Gastrocnemius medialis (tissue), 4 donors: ENCODE measurements around the gene OR52W1. TPM values are rescaled to one million over a fixed set of nuclear protein-coding genes. Genes with fewer than 3 reads are reported as not detected.
"Not testable (repeated sequence)": the region's sequence is repeated elsewhere in the genome, so short reads cannot be mapped to it uniquely, and the experiment has no call there.

ENCODE experiments used
- ATAC-seq, 2 donors: fragments of 150-250 bp; one replicate each; pipeline ENCODE4 v1.9.1; 2016
- DNase-seq, 2 donors: peaks; one replicate each; pipeline ENCODE4 v3.0.0-alpha.2; 2019
- H3K27ac ChIP-seq, 4 donors: fragments of 200-600 bp; sonication (generic); 1 replicate in 1 of 4; 2 replicates in 3 of 4; pipeline ENCODE4 v1.5.1; 2016 to 2018; ENCODE audit warnings: mild to moderate bottlenecking in 2 of 4, moderate library complexity in 1 of 4
- H3K27me3 ChIP-seq, 3 donors: fragments of 200-600 bp; sonication (generic) in 2 of 3; 1 replicate in 1 of 3; 2 replicates in 2 of 3; pipeline versions ENCODE4 v1.5.1 to v1.6.0; 2016 to 2019; ENCODE audit warnings: mild to moderate bottlenecking in 1 of 3, moderate library complexity in 1 of 3
- H3K36me3 ChIP-seq, 2 donors: fragments of 200-600 bp; sonication (generic) in 1 of 2; one replicate each; pipeline ENCODE4 v1.5.1; 2017 to 2018
- H3K4me1 ChIP-seq, 2 donors: fragments of 200-600 bp; sonication (generic) in 1 of 2; one replicate each; pipeline ENCODE4 v1.5.1; 2016 to 2017; ENCODE audit warnings: mild to moderate bottlenecking in 2 of 2
- H3K4me3 ChIP-seq, 4 donors: fragments of 200-600 bp; sonication (generic) in 3 of 4; 1 replicate in 1 of 4; 2 replicates in 3 of 4; pipeline ENCODE4 v1.5.1; 2016 to 2019; ENCODE audit warnings: mild to moderate bottlenecking in 2 of 4
- H3K9me3 ChIP-seq, 3 donors: fragments of 200-600 bp; sonication (generic) in 2 of 3; 1 replicate in 1 of 3; 2 replicates in 2 of 3; pipeline ENCODE4 v1.5.1; 2016 to 2019
- POLR2A ChIP-seq, 2 donors: fragments of 450-650 bp; IDR thresholded peaks; one replicate each; pipeline ENCODE4 v1.6.1; 2017; ENCODE audit warnings: antibody characterized with exemption in 2 of 2, mild to moderate bottlenecking in 2 of 2, moderate library complexity in 2 of 2
- in situ Hi-C, 4 donors: fragments of 200-750 bp; cut with MboI; loops; one replicate each; pipeline versions ENCODE4 v1.15.0 to v1.8.0; 2017; ENCODE audit warnings: low sequenced_read_pairs in 4 of 4
- intact Hi-C: fragments of 100-400 bp; cut with DNase I; formaldehyde crosslinking; loops from one replicate; pipeline ENCODE4 v1.15.1; 2023; ENCODE audit warnings: low total_unique reads
- total RNA-seq, 4 donors: library from RNA; depleted of rRNA; stranded (reverse); fragments of >200 nt; gene quantifications; one replicate each; pipeline versions ENCODE4 v1.1.0 to v1.2.3, GENCODE V29; 2016
- TF ChIP-seq, protein P1 (sequence below), 5 experiments: fragments of 450-650 bp in 3 of 5; fragments of 200-600 bp in 2 of 5; sonication (generic) in 2 of 5; IDR thresholded peaks in 4 of 5; conservative IDR thresholded peaks in 1 of 5; 1 replicate in 4 of 5; 2 replicates in 1 of 5; pipeline ENCODE4 v1.5.1; 2016 to 2019; ENCODE audit warnings: antibody characterized with exemption in 5 of 5, mild to moderate bottlenecking in 3 of 5, moderate library complexity in 3 of 5

The OR52W1 gene
- total RNA-seq, 4 donors from 2014 or later = not detected

DNA sequence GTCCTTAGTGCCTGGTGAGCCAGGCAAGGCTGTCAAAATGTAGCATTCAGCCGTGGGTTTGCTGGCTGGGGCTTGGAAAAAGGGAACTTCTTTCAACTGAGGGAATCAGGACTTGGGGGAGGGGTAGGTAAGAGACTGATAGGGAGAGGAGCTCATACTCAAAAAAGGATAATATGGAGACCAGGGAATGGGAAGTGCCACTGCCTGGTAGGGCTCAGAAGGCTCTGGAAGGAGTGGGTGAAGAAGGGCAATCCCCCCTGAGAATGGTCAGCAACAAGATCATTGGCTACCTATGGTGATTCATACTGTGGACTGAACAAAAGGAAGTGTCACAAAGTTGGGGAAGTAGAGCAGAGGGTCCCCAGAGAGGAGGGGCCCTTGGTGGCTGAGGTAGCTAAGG, 41.8 kb downstream of the OR52W1 start:
- Histone ChIP-seq H3K36me3 (no peaks in the 10 kb centered on the region), H3K27me3 (no peaks in the 10 kb centered on the region), H3K9me3 (no peaks in the 10 kb centered on the region), H3K4me1 (peaks cover 0 to 1% of the 10 kb centered on the region in 2 donors), H3K4me3 (no peak overlapping the region), H3K27ac (no peak overlapping the region)
- no peak for TF ChIP-seq POLR2A (IDR thresholded peaks at IDR 0.05)
- TF ChIP-seq, protein P1, sequence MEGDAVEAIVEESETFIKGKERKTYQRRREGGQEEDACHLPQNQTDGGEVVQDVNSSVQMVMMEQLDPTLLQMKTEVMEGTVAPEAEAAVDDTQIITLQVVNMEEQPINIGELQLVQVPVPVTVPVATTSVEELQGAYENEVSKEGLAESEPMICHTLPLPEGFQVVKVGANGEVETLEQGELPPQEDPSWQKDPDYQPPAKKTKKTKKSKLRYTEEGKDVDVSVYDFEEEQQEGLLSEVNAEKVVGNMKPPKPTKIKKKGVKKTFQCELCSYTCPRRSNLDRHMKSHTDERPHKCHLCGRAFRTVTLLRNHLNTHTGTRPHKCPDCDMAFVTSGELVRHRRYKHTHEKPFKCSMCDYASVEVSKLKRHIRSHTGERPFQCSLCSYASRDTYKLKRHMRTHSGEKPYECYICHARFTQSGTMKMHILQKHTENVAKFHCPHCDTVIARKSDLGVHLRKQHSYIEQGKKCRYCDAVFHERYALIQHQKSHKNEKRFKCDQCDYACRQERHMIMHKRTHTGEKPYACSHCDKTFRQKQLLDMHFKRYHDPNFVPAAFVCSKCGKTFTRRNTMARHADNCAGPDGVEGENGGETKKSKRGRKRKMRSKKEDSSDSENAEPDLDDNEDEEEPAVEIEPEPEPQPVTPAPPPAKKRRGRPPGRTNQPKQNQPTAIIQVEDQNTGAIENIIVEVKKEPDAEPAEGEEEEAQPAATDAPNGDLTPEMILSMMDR (IDR thresholded peaks at IDR 0.05 in 4 of 5, conservative IDR thresholded peaks at IDR 0.05 in 1 of 5) = no peak
- in situ Hi-C loops (loop anchor here (10.0 to 25.0 kb wide), 3 partner anchors 114 to 247 kb away; partner anchors contain the start of genes ARFIP2 (in 3 of the 4), DNHD1 (in 3 of the 4) and TIMM10B (in 3 of the 4)), intact Hi-C loops (no loop called here)
- DNase-seq (no peak), ATAC-seq (no peak)

- no peak overlapping the region for H3K27ac ChIP-seq
- H3K4me1 ChIP-seq = no peaks in the 10 kb centered on the region
- H3K36me3 ChIP-seq = no peaks in the 10 kb centered on the region
- DNase-seq = no peak
- H3K4me3 ChIP-seq = no peak overlapping the region
- H3K27me3 ChIP-seq = no peaks in the 10 kb centered on the region
- intact Hi-C loops (no loop called here), in situ Hi-C loops (loop anchor here (10.0 to 25.0 kb wide), 3 partner anchors 113 to 246 kb away; partner anchors contain the start of genes ARFIP2 (in 3 of the 4), DNHD1 (in 3 of the 4) and TIMM10B (in 3 of the 4))
- H3K9me3 ChIP-seq = no peaks in the 10 kb centered on the region
- no peak for ATAC-seq
- no peak for TF ChIP-seq POLR2A (IDR thresholded peaks at IDR 0.05)
- TF ChIP-seq, protein P1 (IDR thresholded peaks at IDR 0.05 in 4 of 5, conservative IDR thresholded peaks at IDR 0.05 in 1 of 5) = no peak
These were observed 42.3 kb downstream of the OR52W1 start for GRCh38 chr11:6241316-6241715.

- intact Hi-C loops (no loop called here), in situ Hi-C loops (loop anchor here (10.0 to 25.0 kb wide), 3 partner anchors 109 to 242 kb away; partner anchors contain the start of genes ARFIP2 (in 3 of the 4), DNHD1 (in 3 of the 4) and TIMM10B (in 3 of the 4))
- H3K9me3 ChIP-seq = no peaks in the 10 kb centered on the region
- no peak overlapping the region for H3K27ac ChIP-seq
- no peaks in the 10 kb centered on the region for H3K36me3 ChIP-seq
- TF ChIP-seq, protein P1 (IDR thresholded peaks at IDR 0.05 in 4 of 5, conservative IDR thresholded peaks at IDR 0.05 in 1 of 5) = no peak
- TF ChIP-seq POLR2A (IDR thresholded peaks at IDR 0.05) = no peak
- ATAC-seq = no peak
- no peaks in the 10 kb centered on the region for H3K27me3 ChIP-seq
- H3K4me3 ChIP-seq = no peak overlapping the region
- no peak for DNase-seq
- no peaks in the 10 kb centered on the region for H3K4me1 ChIP-seq
These were observed 46.5 kb downstream of the OR52W1 start for GRCh38 chr11:6245536-6245935.

DNA sequence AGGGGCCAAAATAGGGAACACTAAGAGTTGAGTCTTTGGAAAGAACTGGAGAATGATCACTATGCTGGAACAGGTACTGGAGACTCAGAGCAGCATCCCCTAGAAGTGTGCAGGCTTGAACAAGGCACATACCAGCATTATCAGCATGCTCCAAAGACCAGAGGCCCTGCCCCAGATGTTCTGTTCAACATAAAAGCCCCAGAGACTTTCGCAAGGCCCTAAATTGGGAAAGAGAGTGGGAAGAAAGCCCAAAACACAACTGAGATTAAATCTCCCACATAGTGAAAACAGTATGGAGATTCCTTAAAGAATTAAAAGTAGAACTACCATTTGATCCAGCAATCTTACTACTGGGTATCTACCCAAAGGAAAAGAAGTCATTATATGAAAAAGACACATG, 49.2 kb downstream of the OR52W1 start:
- DNase-seq (no peak), ATAC-seq (no peak)
- no peaks in the 10 kb centered on the region for H3K27me3 ChIP-seq
- H3K36me3 ChIP-seq = no peaks in the 10 kb centered on the region
- no peaks in the 10 kb centered on the region for H3K4me1 ChIP-seq
- no peaks in the 10 kb centered on the region for H3K9me3 ChIP-seq
- no peak overlapping the region for H3K4me3 ChIP-seq
- no peak overlapping the region for H3K27ac ChIP-seq
- TF ChIP-seq POLR2A (IDR thresholded peaks at IDR 0.05) = no peak
- in situ Hi-C loops (loop anchor here (10.0 to 25.0 kb wide), 3 partner anchors 107 to 239 kb away; partner anchors contain the start of genes ARFIP2 (in 3 of the 4), DNHD1 (in 3 of the 4) and TIMM10B (in 3 of the 4)), intact Hi-C loops (no loop called here)

GRCh38 chr11:6248897-6249296, 49.9 kb downstream of the OR52W1 start:
- intact Hi-C loops, ATAC-seq, H3K9me3 ChIP-seq, H3K27ac ChIP-seq, H3K4me3 ChIP-seq, H3K27me3 ChIP-seq, H3K36me3 ChIP-seq, DNase-seq, H3K4me1 ChIP-seq: not testable (repeated sequence)
- in situ Hi-C loops = loop anchor here (10.0 to 25.0 kb wide), 3 partner anchors 106 to 238 kb away; partner anchors contain the start of genes ARFIP2 (in 3 of the 4), DNHD1 (in 3 of the 4) and TIMM10B (in 3 of the 4)

Other genes with a start within 250 kb of the OR52W1 start
- gene OR56A5, start 230.7 kb upstream of the OR52W1 start, total RNA-seq = not detected
- not detected for gene OR52L1, start 212.2 kb upstream of the OR52W1 start, total RNA-seq
- gene OR56A4, start 192.3 kb upstream of the OR52W1 start, total RNA-seq = not detected
- gene OR56A1, start 168.5 kb upstream of the OR52W1 start, total RNA-seq = not detected
- not detected for gene OR56B4, start 91.5 kb upstream of the OR52W1 start, total RNA-seq
- not detected for gene OR52B2, start 28.9 kb upstream of the OR52W1 start, total RNA-seq
- not detected for gene C11orf42, start 6.3 kb downstream of the OR52W1 start, total RNA-seq
- 10 to 100 TPM; 23.9 to 41.7 (median 33.9) TPM for gene FHIP1B, start 35.4 kb downstream of the OR52W1 start, total RNA-seq
- gene CNGA4, start 39.9 kb downstream of the OR52W1 start, total RNA-seq = not detected
- gene CCKBR, start 60.6 kb downstream of the OR52W1 start, total RNA-seq = not detected
- gene CAVIN3, start 121.3 kb downstream of the OR52W1 start, total RNA-seq = 10 to 100 TPM; 12.9 to 53.6 (median 34.1) TPM
- gene SMPD1, start 191.2 kb downstream of the OR52W1 start, total RNA-seq = 10 to 100 TPM; 19.2 to 56.1 (median 42.4) TPM
- 10 to 100 TPM; 18.5 to 49.2 (median 46.2) TPM for gene APBB1, start 219.9 kb downstream of the OR52W1 start, total RNA-seq
- 10 to 100 TPM in 1 of 4 donors, 1 to 10 TPM in 1, not detected in 2; 8.7 to 17.6 TPM for gene HPX, start 241.8 kb downstream of the OR52W1 start, total RNA-seq